Measurements from ENCODE around the gene RADIL.

RADIL gene

GRCh38 chr7:4791738-4792536 is 91.6 kb downstream of the RADIL start (continued):
- TF ChIP-seq ZNF785 (tag by site-specific recombination; IDR thresholded peaks at IDR 0.05) (no peak), ZBTB44 (tag by site-specific recombination; IDR thresholded peaks at IDR 0.05) (no peak), ZNF629 (tag by site-specific recombination; IDR thresholded peaks at IDR 0.05) (no peak), ZNF311 (tag by site-specific recombination; IDR thresholded peaks at IDR 0.05; ENCODE audit: borderline replicate concordance) (no peak), ZNF394 (tag by site-specific recombination; IDR thresholded peaks at IDR 0.05; ENCODE audit: borderline replicate concordance) (no peak), ZNF157 (tag by site-specific recombination; IDR thresholded peaks at IDR 0.05) (no peak), HOXC10 (CRISPR knock-in tag; IDR thresholded peaks at IDR 0.05) (no peak), ZFP3 (tag by site-specific recombination; IDR thresholded peaks at IDR 0.05; ENCODE audit: low read depth) (no peak)

- CTCF ChIA-PET = interaction anchor here (0.5 to 0.7 kb wide), 3 partner anchors 16 to 1660 kb away, joined by 3 read pairs; partner anchors contain the start of gene AP5Z1
- peaks cover 0 to 42% of the 10 kb centered on the region in 2 experiments; a peak in 1 of 3 replicates for H3K36me3 ChIP-seq (ENCODE audit: control insufficient read depth in 2 of 2, insufficient read depth in 1 of 2, low read length in 2 of 2)
- H3K4me1 ChIP-seq (ENCODE audit: control insufficient read depth, insufficient read depth, low read length) = no peaks in the 10 kb centered on the region; the same call in 1 of the 2 replicates
- POLR2A ChIA-PET = no interaction called here
- no peak overlapping the region for H3K4me3 ChIP-seq (ENCODE audit: low read depth, low read length)
- H3K9me3 ChIP-seq (ENCODE audit: control insufficient read depth, insufficient read depth, low read depth, low read length) = no peaks in the 10 kb centered on the region
- no peak overlapping the region for H3K27ac ChIP-seq (ENCODE audit: extremely low read depth, low read depth, low read length)
- TF ChIP-seq ZNF157 (tag by site-specific recombination; IDR thresholded peaks at IDR 0.05) (no peak), ZNF518A (tag by site-specific recombination; conservative IDR thresholded peaks at IDR 0.05; ENCODE audit: low read depth) (no peak), BCL11A (tag by site-specific recombination; IDR thresholded peaks at IDR 0.05; ENCODE audit: low read depth) (no peak), ZNF2 (tag by site-specific recombination; IDR thresholded peaks at IDR 0.05) (no peak), ZNF645 (tag by site-specific recombination; IDR thresholded peaks at IDR 0.05) (no peak), KLF7 (tag by site-specific recombination; IDR thresholded peaks at IDR 0.05; ENCODE audit: borderline replicate concordance) (no peak), ZNF549 (tag by site-specific recombination; IDR thresholded peaks at IDR 0.05) (no peak), ZNF280D (tag by site-specific recombination; IDR thresholded peaks at IDR 0.05) (no peak), YY2 (tag by site-specific recombination; IDR thresholded peaks at IDR 0.05) (no peak), GLIS1 (tag by site-specific recombination; IDR thresholded peaks at IDR 0.05) (no peak), ATF2 (tag by site-specific recombination; IDR thresholded peaks at IDR 0.05; ENCODE audit: low read depth) (no peak), ZNF221 (tag by site-specific recombination; IDR thresholded peaks at IDR 0.05; ENCODE audit: borderline replicate concordance) (no peak), ZNF610 (tag by site-specific recombination; IDR thresholded peaks at IDR 0.05; ENCODE audit: borderline replicate concordance) (no peak), RBAK (tag by site-specific recombination; IDR thresholded peaks at IDR 0.05) (no peak), BCL11B (tag by site-specific recombination; IDR thresholded peaks at IDR 0.05; ENCODE audit: low read depth) (no peak)
Measured at GRCh38 chr7:4791101-4791737, 92.3 kb downstream of the RADIL start.
